Lung (tissue), 12 donors: ENCODE results near the gene ZNF716. TPM values are rescaled to one million over a fixed set of nuclear protein-coding genes. Genes with fewer than 3 reads are reported as not detected.
"Not testable (repeated sequence)": the region's sequence is repeated elsewhere in the genome, so short reads cannot be mapped to it uniquely, and the experiment has no call there.

Experiments used
- ATAC-seq: fragments of 200-7000 bp; cut with Tn5 transposase; one replicate; pipeline ENCODE4 v1.9.1; 2020; ENCODE audit warnings: moderate number of reproducible peaks; ENCODE audit not compliant: insufficient read depth, low FRiP score
- DNase-seq, 3 donors: peaks; one replicate each; pipeline ENCODE4 v3.0.0-alpha.2; 2013 to 2017
- H3K27ac ChIP-seq, 2 donors: one replicate each; pipeline ENCODE4 v1.5.1; 2013; ENCODE audit warnings: mild to moderate bottlenecking in 2 of 2, moderate library complexity in 2 of 2, control low read depth in 1 of 2, inconsistent platforms in 1 of 2, low read depth in 1 of 2, low read length in 1 of 2
- H3K27me3 ChIP-seq, 3 donors: one replicate each; pipeline ENCODE4 v1.5.1; 2013; ENCODE audit warnings: low read length in 2 of 3; ENCODE audit not compliant: control insufficient read depth in 3 of 3, insufficient read depth in 3 of 3
- H3K36me3 ChIP-seq, 4 donors: one replicate each; pipeline ENCODE4 v1.5.1; 2013; ENCODE audit warnings: low read length in 4 of 4, mild to moderate bottlenecking in 1 of 4, moderate library complexity in 1 of 4; ENCODE audit not compliant: control insufficient read depth in 4 of 4, insufficient read depth in 4 of 4
- H3K4me1 ChIP-seq, 5 donors: one replicate each; pipeline ENCODE4 v1.5.1; 2013; ENCODE audit warnings: low read length in 5 of 5, mild to moderate bottlenecking in 2 of 5, moderate library complexity in 1 of 5; ENCODE audit not compliant: control insufficient read depth in 5 of 5, insufficient read depth in 5 of 5
- H3K4me3 ChIP-seq: one replicate; pipeline ENCODE4 v1.5.1; 2013; ENCODE audit warnings: mild to moderate bottlenecking, control low read depth, moderate library complexity
- H3K9ac ChIP-seq, 2 donors: one replicate each; pipeline ENCODE4 v1.5.1; 2013; ENCODE audit warnings: low read length in 2 of 2, control low read depth in 1 of 2; ENCODE audit not compliant: insufficient read depth in 1 of 2
- H3K9me3 ChIP-seq, 4 donors: one replicate each; pipeline ENCODE4 v1.5.1; 2013; ENCODE audit warnings: low read length in 3 of 4, mild to moderate bottlenecking in 1 of 4, moderate library complexity in 1 of 4; ENCODE audit not compliant: control insufficient read depth in 4 of 4, insufficient read depth in 3 of 4
- WGBS, 2 donors: extraction: QIAGEN DNeasy Blood & Tissue Kit; methylation state at CpG; one replicate each; pipeline ENCODE4 v1.1.7; 2013; 5-methylcytosine and 5-hydroxymethylcytosine counted together
- polyA plus RNA-seq, 2 donors: library from polyadenylated mRNA; stranded (reverse); fragments of 200-250 nt; gene quantifications; one replicate each; pipeline ENCODE4 v1.2.1, GENCODE V29; 2013
- total RNA-seq, 2 donors: library from RNA; depleted of rRNA in 1 of 2; stranded (reverse); fragments of >200 nt in 1 of 2; gene quantifications; one replicate each; pipeline ENCODE4 v1.2.1, GENCODE V29; 2014 to 2021
- TF ChIP-seq, protein P1 (sequence below): IDR thresholded peaks from 2 replicates; pipeline ENCODE4 v1.5.1; 2012; ENCODE audit warnings: mild to moderate bottlenecking; ENCODE audit errors: control extremely low read depth, extremely low read depth
- donor health status: control.
- donor health status: control.
- donor health status: Bipolar disorder and iron deficiency.
- donor health status: healthy.
- donor health status: DM: yes; HTN: yes; CAD: no.

The ZNF716 gene
- total and polyA plus RNA-seq, 4 donors: not detected

GRCh38 chr7:57437581-57437980, 12.4 kb upstream of the ZNF716 start:
- no peaks in the 10 kb centered on the region for H3K36me3 ChIP-seq
- peaks cover 0 to 32% (median 12%) of the 10 kb centered on the region in 4 donors for H3K9me3 ChIP-seq
- H3K4me3 ChIP-seq: no peak overlapping the region
- DNase-seq: no peak
- ATAC-seq: no peak
- H3K4me1 ChIP-seq: no peaks in the 10 kb centered on the region
- H3K9ac ChIP-seq: no peak overlapping the region
- WGBS, 2 donors: 91 to 92% methylated on average over 19 of the region's 19 CpGs
- H3K27ac ChIP-seq: no peak overlapping the region
- no peaks in the 10 kb centered on the region for H3K27me3 ChIP-seq
- TF ChIP-seq, protein P1, sequence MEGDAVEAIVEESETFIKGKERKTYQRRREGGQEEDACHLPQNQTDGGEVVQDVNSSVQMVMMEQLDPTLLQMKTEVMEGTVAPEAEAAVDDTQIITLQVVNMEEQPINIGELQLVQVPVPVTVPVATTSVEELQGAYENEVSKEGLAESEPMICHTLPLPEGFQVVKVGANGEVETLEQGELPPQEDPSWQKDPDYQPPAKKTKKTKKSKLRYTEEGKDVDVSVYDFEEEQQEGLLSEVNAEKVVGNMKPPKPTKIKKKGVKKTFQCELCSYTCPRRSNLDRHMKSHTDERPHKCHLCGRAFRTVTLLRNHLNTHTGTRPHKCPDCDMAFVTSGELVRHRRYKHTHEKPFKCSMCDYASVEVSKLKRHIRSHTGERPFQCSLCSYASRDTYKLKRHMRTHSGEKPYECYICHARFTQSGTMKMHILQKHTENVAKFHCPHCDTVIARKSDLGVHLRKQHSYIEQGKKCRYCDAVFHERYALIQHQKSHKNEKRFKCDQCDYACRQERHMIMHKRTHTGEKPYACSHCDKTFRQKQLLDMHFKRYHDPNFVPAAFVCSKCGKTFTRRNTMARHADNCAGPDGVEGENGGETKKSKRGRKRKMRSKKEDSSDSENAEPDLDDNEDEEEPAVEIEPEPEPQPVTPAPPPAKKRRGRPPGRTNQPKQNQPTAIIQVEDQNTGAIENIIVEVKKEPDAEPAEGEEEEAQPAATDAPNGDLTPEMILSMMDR: no peak

DNA sequence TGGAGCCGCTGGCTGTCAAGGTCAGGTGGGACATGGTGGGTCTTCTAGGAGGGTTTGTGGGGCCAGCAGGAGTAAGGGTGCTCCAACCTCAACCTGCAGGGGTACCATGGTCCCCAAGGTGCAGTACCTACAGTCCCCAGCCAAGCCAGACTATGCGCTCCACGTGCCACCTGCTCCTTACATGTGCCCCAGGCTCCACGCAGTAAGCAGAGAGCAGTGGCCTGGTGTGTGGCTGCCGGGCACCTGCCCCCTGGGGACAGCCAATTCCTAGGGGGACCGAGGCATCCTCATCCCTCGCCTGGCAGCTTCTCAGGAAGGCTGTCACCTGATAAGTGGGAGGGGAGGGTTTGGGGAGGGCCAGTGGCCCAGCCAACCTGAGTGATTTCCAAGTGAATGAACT, 11.7 kb upstream of the ZNF716 start:
- TF ChIP-seq, protein P1: no peak
- no peaks in the 10 kb centered on the region for H3K27me3 ChIP-seq
- peaks cover 0 to 35% (median 11%) of the 10 kb centered on the region in 4 donors for H3K9me3 ChIP-seq
- no peak for DNase-seq
- no peaks in the 10 kb centered on the region for H3K4me1 ChIP-seq
- no peak overlapping the region for H3K4me3 ChIP-seq
- no peak for ATAC-seq
- H3K9ac ChIP-seq: no peak overlapping the region
- 80 to 83% methylated on average over 7 of the region's 7 CpGs for WGBS, 2 donors
- no peaks in the 10 kb centered on the region for H3K36me3 ChIP-seq
- no peak overlapping the region for H3K27ac ChIP-seq

- no peak for ATAC-seq
Measured at GRCh38 chr7:57443567-57443966, 6.4 kb upstream of the ZNF716 start.

DNA sequence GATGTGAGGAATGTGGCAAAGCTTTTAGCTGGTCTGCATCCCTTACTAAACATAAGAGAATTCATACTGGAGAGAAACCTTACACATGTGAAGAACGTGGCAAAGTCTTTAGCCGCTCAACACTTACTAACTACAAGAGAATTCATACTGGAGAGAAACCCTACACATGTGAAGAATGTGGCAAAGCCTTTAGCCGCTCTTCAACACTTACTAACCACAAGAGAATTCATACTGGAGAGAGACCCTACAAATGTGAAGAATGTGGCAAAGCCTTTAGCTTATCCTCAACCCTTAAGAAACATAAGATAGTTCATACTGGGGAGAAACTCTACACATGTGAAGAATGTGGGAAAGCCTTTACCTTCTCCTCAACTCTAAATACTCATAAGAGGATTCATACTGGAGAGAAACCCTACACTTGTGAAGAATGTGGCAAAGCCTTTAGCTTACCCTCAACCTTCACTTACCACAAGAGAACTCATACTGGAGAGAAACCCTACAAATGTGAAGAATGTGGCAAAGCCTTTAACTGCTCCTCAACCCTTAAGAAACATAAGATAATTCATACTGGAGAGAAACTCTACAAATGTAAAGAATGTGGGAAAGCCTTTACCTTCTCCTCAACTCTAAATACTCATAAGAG, 19.3 kb downstream of the ZNF716 start:
- not testable (repeated sequence) for DNase-seq, H3K27me3 ChIP-seq, H3K27ac ChIP-seq, H3K4me3 ChIP-seq, H3K9ac ChIP-seq, H3K4me1 ChIP-seq, H3K36me3 ChIP-seq, ATAC-seq
- 76 to 78% methylated on average over 3 of the region's 3 CpGs for WGBS, 2 donors
- H3K9me3 ChIP-seq: peaks cover 0 to 33% (median 13%) of the 10 kb centered on the region in 4 donors

More at GRCh38 chr7:57443567-57443966, 6.4 kb upstream of the ZNF716 start:
- DNase-seq: no peak
- H3K27me3 ChIP-seq: no peaks in the 10 kb centered on the region
- H3K4me1 ChIP-seq: no peaks in the 10 kb centered on the region
- H3K9me3 ChIP-seq: peaks cover 0 to 25% (median 8%) of the 10 kb centered on the region in 4 donors
- TF ChIP-seq, protein P1: no peak
- H3K9ac ChIP-seq: no peak overlapping the region
- H3K4me3 ChIP-seq: no peak overlapping the region
- no peak overlapping the region for H3K27ac ChIP-seq
- H3K36me3 ChIP-seq: no peaks in the 10 kb centered on the region

GRCh38 chr7:57480304-57480703, 30.3 kb downstream of the ZNF716 start:
- not testable (repeated sequence) for H3K36me3 ChIP-seq, H3K27ac ChIP-seq, H3K9ac ChIP-seq, H3K9me3 ChIP-seq, ATAC-seq, H3K4me3 ChIP-seq, H3K4me1 ChIP-seq, DNase-seq, H3K27me3 ChIP-seq

DNA sequence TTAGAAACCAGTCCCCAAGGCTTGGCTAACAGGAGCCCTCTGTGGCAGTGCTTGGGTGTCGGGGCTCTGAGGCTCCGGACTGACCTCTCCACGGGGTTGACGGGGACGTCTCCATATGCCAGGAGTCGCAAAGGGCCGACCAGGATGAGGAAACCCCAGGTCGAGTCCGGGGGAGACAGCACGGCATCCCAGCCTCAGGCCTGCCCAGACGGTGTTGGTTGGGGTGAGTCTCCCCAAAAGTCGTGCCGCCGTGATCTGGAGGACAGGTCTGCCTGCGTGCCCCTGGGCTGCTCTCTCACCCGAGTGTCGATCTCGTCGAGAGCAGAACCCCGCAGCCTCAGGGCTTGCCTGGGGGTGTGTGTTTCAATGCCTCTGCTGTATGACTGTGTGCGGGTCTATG, 35.0 kb downstream of the ZNF716 start:
- not testable (repeated sequence) for H3K36me3 ChIP-seq, H3K27ac ChIP-seq, H3K4me1 ChIP-seq, H3K27me3 ChIP-seq, H3K9ac ChIP-seq, H3K4me3 ChIP-seq, ATAC-seq, DNase-seq
- peaks cover 13 to 36% (median 28%) of the 10 kb centered on the region in 4 donors for H3K9me3 ChIP-seq
- WGBS, 2 donors: 90% methylated on average over 21 of the region's 21 CpGs
